OCI-LY7 (cell line): ENCODE measurements around the gene STX18.

Experiments used
- CTCF ChIP-seq: fragments of 200-600 bp; sonication (generic); conservative IDR thresholded peaks from 2 replicates; pipeline ENCODE4 v1.5.1; 2014; ENCODE audit warnings: mild to moderate bottlenecking, antibody characterized with exemption, low read length, moderate library complexity, mixed read lengths
- EZH2phosphoT487 ChIP-seq: fragments of 200-600 bp; sonication (generic); IDR thresholded peaks from 2 replicates; pipeline ENCODE4 v1.6.1; 2018; ENCODE audit warnings: low read depth, borderline replicate concordance, mild to moderate bottlenecking, mixed run types, antibody characterized with exemption, low read length, moderate library complexity, mixed read lengths

GRCh38 chr4:4535590-4535989 is 6.3 kb downstream of the STX18 start:
- TF ChIP-seq CTCF, result no peak
- no peak for TF ChIP-seq EZH2phosphoT487
